Dermis microvascular lymphatic vessel endothelial cell (primary cell): Measurements from ENCODE around the gene SOX6. TPM values are rescaled to one million over a fixed set of nuclear protein-coding genes. Genes with fewer than 3 reads are reported as not detected.

Source experiments
- DNase-seq, 2 donors: peaks; one replicate each; pipeline versions ENCODE4 v3.0.0 to v3.0.0-alpha.2; 2010; ENCODE audit warnings: low read depth in 2 of 2
- total RNA-seq: library from RNA; depleted of rRNA; stranded (reverse); fragments of >200 nt; gene quantifications from 2 replicates; pipeline ENCODE4 v1.2.1, GENCODE V29; 2014

Gene SOX6
- total RNA-seq, 1 donor from 2014 or later = under 0.01 TPM

- DNase-seq = no peak
These were observed 387.8 kb downstream of the SOX6 start for GRCh38 chr11:15968461-15969130.

GRCh38 chr11:15967966-15968365 lies 388.4 kb downstream of the SOX6 start:
- peak in 1 of 2 donors; percentile 78 for DNase-seq

- peak; percentile 33 to 35 for DNase-seq
These were observed 389.2 kb downstream of the SOX6 start for GRCh38 chr11:15967166-15967565.

GRCh38 chr11:15965562-15966250 lies 390.6 kb downstream of the SOX6 start:
- DNase-seq = no peak

- no peak for DNase-seq
These were observed 393.1 kb downstream of the SOX6 start for GRCh38 chr11:15963266-15963665.

- no peak for DNase-seq
These were observed 397.4 kb downstream of the SOX6 start for GRCh38 chr11:15958910-15959309.

GRCh38 chr11:15957234-15957633 lies 399.1 kb downstream of the SOX6 start:
- DNase-seq = no peak

- no peak for DNase-seq
These were observed 400.0 kb downstream of the SOX6 start for GRCh38 chr11:15956302-15956701.

- no peak for DNase-seq
These were observed 400.8 kb downstream of the SOX6 start for GRCh38 chr11:15955595-15955994.

- DNase-seq = no peak
These were observed 408.4 kb downstream of the SOX6 start for GRCh38 chr11:15947681-15948648.

GRCh38 chr11:15945726-15946125 lies 410.6 kb downstream of the SOX6 start:
- no peak for DNase-seq

- no peak for DNase-seq
These were observed 411.9 kb downstream of the SOX6 start for GRCh38 chr11:15944460-15944859.

- DNase-seq = no peak
These were observed 412.7 kb downstream of the SOX6 start for GRCh38 chr11:15943418-15944197.

GRCh38 chr11:15942936-15943335 lies 413.4 kb downstream of the SOX6 start:
- no peak for DNase-seq

GRCh38 chr11:15942126-15942525 lies 414.2 kb downstream of the SOX6 start:
- DNase-seq = no peak

- DNase-seq = peak in 1 of 2 donors; percentile 33
These were observed 415.1 kb downstream of the SOX6 start for GRCh38 chr11:15941206-15941770.

- no peak for DNase-seq
These were observed 415.7 kb downstream of the SOX6 start for GRCh38 chr11:15940462-15941205.

GRCh38 chr11:15938983-15939382 lies 417.4 kb downstream of the SOX6 start:
- DNase-seq = no peak

- DNase-seq = no peak
These were observed 418.2 kb downstream of the SOX6 start for GRCh38 chr11:15938121-15938611.

- DNase-seq = no peak
These were observed 418.7 kb downstream of the SOX6 start for GRCh38 chr11:15937601-15938120.
